Measurements from ENCODE around the gene ADAMTSL5.
"Not testable (repeated sequence)": the region's sequence is repeated elsewhere in the genome, so short reads cannot be mapped to it uniquely, and the experiment has no call there.

Gene ADAMTSL5

GRCh38 chr19:1512671-1513498, at the start of gene ADAMTSL5:
ADAMTSL5 (minus strand) TSS chr19:1513019; CDS start chr19:1510943, 2,076 bp downstream.
- no peaks in the 10 kb centered on the region for H3K9me3 Mint-ChIP-seq
- no peak within 1 kb of the TSS for H3K27ac Mint-ChIP-seq
- H3K4me3 Mint-ChIP-seq, result peak within 1 kb of the TSS; percentile 60
- H3K27me3 Mint-ChIP-seq, result peaks cover 78% of the 10 kb centered on the region
- intact Hi-C loops (cut with micrococcal nuclease), result loop anchor here (5.0 kb wide), 1 partner anchor 41 kb away; no protein-coding TSS in a partner anchor
- H3K4me1 Mint-ChIP-seq (ENCODE audit: low read depth), result peaks cover 16% of the 10 kb centered on the region
- no peaks in the 10 kb centered on the region for H3K36me3 Mint-ChIP-seq (ENCODE audit: low read depth)

GRCh38 chr19:1561236-1561842, 48.5 kb upstream of the ADAMTSL5 start:
- Mint-ChIP-seq H3K36me3 (ENCODE audit: low read depth) (peaks cover 6% of the 10 kb centered on the region), H3K4me3 (no peak overlapping the region), H3K27me3 (peaks cover 24% of the 10 kb centered on the region), H3K9me3 (no peaks in the 10 kb centered on the region), H3K4me1 (ENCODE audit: low read depth) (peaks cover 11% of the 10 kb centered on the region), H3K27ac (no peak overlapping the region)
- intact Hi-C loops (cut with micrococcal nuclease), result no loop called here

- peaks cover 17% of the 10 kb centered on the region for H3K27me3 Mint-ChIP-seq
- H3K4me1 Mint-ChIP-seq (ENCODE audit: low read depth), result peaks cover 11% of the 10 kb centered on the region
- H3K9me3 Mint-ChIP-seq, result no peaks in the 10 kb centered on the region
- peaks cover 16% of the 10 kb centered on the region for H3K36me3 Mint-ChIP-seq (ENCODE audit: low read depth)
- H3K27ac Mint-ChIP-seq, result no peak overlapping the region
- intact Hi-C loops (cut with micrococcal nuclease), result no loop called here
- H3K4me3 Mint-ChIP-seq, result no peak overlapping the region
Observed at GRCh38 chr19:1560286-1560882, 47.6 kb upstream of the ADAMTSL5 start.

GRCh38 chr19:1558552-1558951, 45.7 kb upstream of the ADAMTSL5 start:
- no peak overlapping the region for H3K4me3 Mint-ChIP-seq
- H3K9me3 Mint-ChIP-seq, result no peaks in the 10 kb centered on the region
- intact Hi-C loops (cut with micrococcal nuclease), result no loop called here
- peaks cover 18% of the 10 kb centered on the region for H3K36me3 Mint-ChIP-seq (ENCODE audit: low read depth)
- peaks cover 11% of the 10 kb centered on the region for H3K4me1 Mint-ChIP-seq (ENCODE audit: low read depth)
- H3K27ac Mint-ChIP-seq, result no peak overlapping the region
- peaks cover 6% of the 10 kb centered on the region for H3K27me3 Mint-ChIP-seq

GRCh38 chr19:1556390-1557070, 43.7 kb upstream of the ADAMTSL5 start:
- Mint-ChIP-seq H3K36me3 (ENCODE audit: low read depth) (peaks cover 18% of the 10 kb centered on the region), H3K9me3 (no peaks in the 10 kb centered on the region), H3K27me3 (peaks cover 14% of the 10 kb centered on the region), H3K4me3 (no peak overlapping the region), H3K4me1 (ENCODE audit: low read depth) (peaks cover 11% of the 10 kb centered on the region), H3K27ac (no peak overlapping the region)
- intact Hi-C loops (cut with micrococcal nuclease), result no loop called here

- Mint-ChIP-seq H3K36me3 (ENCODE audit: low read depth) (peaks cover 18% of the 10 kb centered on the region), H3K27me3 (peaks cover 10% of the 10 kb centered on the region), H3K9me3 (no peaks in the 10 kb centered on the region), H3K4me1 (ENCODE audit: low read depth) (peaks cover 7% of the 10 kb centered on the region), H3K27ac (no peak overlapping the region), H3K4me3 (no peak overlapping the region)
- intact Hi-C loops (cut with micrococcal nuclease), result no loop called here
Observed at GRCh38 chr19:1555487-1556389, 42.9 kb upstream of the ADAMTSL5 start.

- intact Hi-C loops (cut with micrococcal nuclease), result no loop called here
- Mint-ChIP-seq H3K27me3 (peaks cover 10% of the 10 kb centered on the region), H3K4me3 (no peak overlapping the region), H3K4me1 (ENCODE audit: low read depth) (no peaks in the 10 kb centered on the region), H3K27ac (no peak overlapping the region), H3K36me3 (ENCODE audit: low read depth) (peaks cover 18% of the 10 kb centered on the region), H3K9me3 (no peaks in the 10 kb centered on the region)
Observed at GRCh38 chr19:1554968-1555367, 42.1 kb upstream of the ADAMTSL5 start.

- Mint-ChIP-seq H3K36me3 (ENCODE audit: low read depth) (peaks cover 18% of the 10 kb centered on the region), H3K4me3 (no peak overlapping the region), H3K27me3 (peaks cover 13% of the 10 kb centered on the region), H3K4me1 (ENCODE audit: low read depth) (no peaks in the 10 kb centered on the region), H3K9me3 (no peaks in the 10 kb centered on the region), H3K27ac (no peak overlapping the region)
- intact Hi-C loops (cut with micrococcal nuclease), result no loop called here
Observed at GRCh38 chr19:1553415-1553814, 40.6 kb upstream of the ADAMTSL5 start.

GRCh38 chr19:1551068-1552040, 38.5 kb upstream of the ADAMTSL5 start:
- Mint-ChIP-seq H3K4me3 (no peak overlapping the region), H3K4me1 (ENCODE audit: low read depth) (no peaks in the 10 kb centered on the region), H3K36me3 (ENCODE audit: low read depth) (peaks cover 12% of the 10 kb centered on the region), H3K27me3 (peaks cover 23% of the 10 kb centered on the region), H3K9me3 (no peaks in the 10 kb centered on the region), H3K27ac (no peak overlapping the region)
- intact Hi-C loops (cut with micrococcal nuclease), result no loop called here

GRCh38 chr19:1549332-1549945, 36.6 kb upstream of the ADAMTSL5 start:
- no peaks in the 10 kb centered on the region for H3K36me3 Mint-ChIP-seq (ENCODE audit: low read depth)
- intact Hi-C loops (cut with micrococcal nuclease), result loop anchor here (5.0 kb wide), 1 partner anchor 218 kb away; no protein-coding TSS in a partner anchor
- H3K27me3 Mint-ChIP-seq, result peaks cover 38% of the 10 kb centered on the region
- H3K4me1 Mint-ChIP-seq (ENCODE audit: low read depth), result no peaks in the 10 kb centered on the region
- no peaks in the 10 kb centered on the region for H3K9me3 Mint-ChIP-seq
- no peak overlapping the region for H3K4me3 Mint-ChIP-seq
- H3K27ac Mint-ChIP-seq, result no peak overlapping the region

GRCh38 chr19:1540365-1540925, 27.6 kb upstream of the ADAMTSL5 start:
- H3K9me3 Mint-ChIP-seq, result no peaks in the 10 kb centered on the region
- no peak overlapping the region for H3K4me3 Mint-ChIP-seq
- H3K27ac Mint-ChIP-seq, result no peak overlapping the region
- H3K27me3 Mint-ChIP-seq, result peaks cover 60% of the 10 kb centered on the region
- H3K36me3 Mint-ChIP-seq (ENCODE audit: low read depth), result no peaks in the 10 kb centered on the region
- H3K4me1 Mint-ChIP-seq (ENCODE audit: low read depth), result no peaks in the 10 kb centered on the region
- intact Hi-C loops (cut with micrococcal nuclease), result no loop called here

- H3K36me3 Mint-ChIP-seq (ENCODE audit: low read depth); H3K4me1 Mint-ChIP-seq (ENCODE audit: low read depth); H3K4me3 Mint-ChIP-seq; H3K27ac Mint-ChIP-seq; intact Hi-C loops (cut with micrococcal nuclease); H3K9me3 Mint-ChIP-seq: not testable (repeated sequence)
- H3K27me3 Mint-ChIP-seq, result peaks cover 59% of the 10 kb centered on the region
Observed at GRCh38 chr19:1539749-1540148, 26.9 kb upstream of the ADAMTSL5 start.

Data from dendritic cell treated with granulocyte-macrophage colony-stimulating factor and Interleukin-4, amounts not matched to agents 40 ng/mL and 50 ng/mL, for 4 days (primary cell).